NOMO-1 (cell line): ENCODE results near the gene PTPRT.
A peak's percentile ranks its signal among the peaks of the same experiment; 100 is the strongest.
"Not testable (repeated sequence)": the region's sequence is repeated elsewhere in the genome, so short reads cannot be mapped to it uniquely, and the experiment has no call there.

Source experiments
- DNase-seq, 2 experiments: peaks; one replicate each; lab custom pipeline; 2025; ENCODE audit not compliant: unreplicated experiment in 2 of 2; lab: John Stamatoyannopoulos, UW

Gene PTPRT

DNA sequence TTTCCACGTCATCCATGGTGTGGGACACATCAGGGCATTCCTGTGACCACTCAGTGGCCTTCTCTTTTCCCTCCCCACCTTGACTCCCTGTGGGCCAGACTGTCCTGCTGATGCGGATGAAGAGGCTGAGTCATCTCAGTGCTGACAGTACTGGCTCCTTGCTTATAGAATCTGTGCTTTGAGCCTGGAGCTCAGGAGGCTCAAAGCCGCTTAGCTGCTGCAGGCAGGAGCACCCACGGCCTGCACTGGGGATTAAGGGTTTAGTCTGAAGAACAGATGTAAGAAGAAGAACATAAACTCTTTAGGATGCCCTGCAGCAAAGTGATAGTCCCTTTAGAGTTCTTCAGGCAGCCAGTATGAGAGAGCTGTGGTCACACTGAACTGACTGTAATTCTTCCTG, 929.5 kb downstream of the PTPRT start:
- DNase-seq, result no peak

- DNase-seq, result no peak
These were observed 930.3 kb downstream of the PTPRT start for GRCh38 chr20:42259389-42259788.

DNA sequence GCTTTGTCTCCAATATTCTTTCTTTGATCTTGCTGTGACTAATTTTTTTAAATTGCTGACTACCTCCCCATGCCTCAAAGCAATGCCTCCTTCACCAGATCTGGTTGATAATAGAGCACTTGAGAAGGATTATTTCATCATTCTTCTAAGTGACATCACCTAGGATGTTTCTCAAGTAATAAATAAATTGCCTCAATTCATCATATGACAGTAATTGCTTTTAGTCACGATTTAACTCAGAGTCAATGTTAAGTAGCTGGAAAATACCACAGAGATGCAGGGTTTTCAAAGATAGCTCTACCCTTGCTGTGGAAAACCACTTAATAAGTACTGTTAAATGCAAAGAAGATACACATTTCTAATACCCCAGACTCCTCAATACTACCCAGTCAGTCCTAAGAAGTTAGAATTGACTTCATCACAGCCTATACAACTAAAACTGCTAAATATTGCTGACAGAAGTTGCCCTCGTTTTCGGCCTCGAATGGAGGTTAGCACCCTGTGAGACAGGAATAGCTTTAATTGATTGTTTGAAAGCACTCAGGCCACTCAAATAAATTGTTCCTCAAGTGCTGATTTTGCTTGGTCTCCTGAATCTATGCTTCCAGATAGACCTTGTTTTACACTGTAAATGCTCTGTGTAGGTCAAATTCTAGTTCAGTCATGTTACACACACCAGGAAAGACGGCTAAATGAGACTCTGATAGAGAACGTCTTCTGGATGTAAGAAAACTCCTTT, 931.0 kb downstream of the PTPRT start:
- DNase-seq, result no peak

DNA sequence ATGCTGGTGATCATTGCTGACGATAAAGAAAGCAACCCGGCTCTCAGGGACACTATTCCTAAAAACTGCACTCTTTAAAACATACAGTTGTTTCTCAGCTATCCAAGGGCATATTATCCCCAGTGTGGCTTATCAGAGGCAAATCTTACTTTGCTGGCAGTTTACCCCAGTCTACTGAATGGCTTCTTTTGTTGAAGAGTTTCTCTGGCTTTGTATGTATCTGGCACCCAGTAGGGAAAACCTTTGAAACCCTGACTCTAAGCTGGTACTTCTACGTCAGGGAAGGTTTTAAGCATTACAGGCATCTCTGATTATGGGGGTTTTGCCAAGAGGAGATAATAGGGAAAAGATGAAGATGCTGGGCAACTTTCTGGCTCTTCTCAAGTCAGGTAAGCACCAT, 933.9 kb downstream of the PTPRT start:
- no peak for DNase-seq

GRCh38 chr20:42254673-42255072, 935.0 kb downstream of the PTPRT start:
- DNase-seq, result no peak

DNA sequence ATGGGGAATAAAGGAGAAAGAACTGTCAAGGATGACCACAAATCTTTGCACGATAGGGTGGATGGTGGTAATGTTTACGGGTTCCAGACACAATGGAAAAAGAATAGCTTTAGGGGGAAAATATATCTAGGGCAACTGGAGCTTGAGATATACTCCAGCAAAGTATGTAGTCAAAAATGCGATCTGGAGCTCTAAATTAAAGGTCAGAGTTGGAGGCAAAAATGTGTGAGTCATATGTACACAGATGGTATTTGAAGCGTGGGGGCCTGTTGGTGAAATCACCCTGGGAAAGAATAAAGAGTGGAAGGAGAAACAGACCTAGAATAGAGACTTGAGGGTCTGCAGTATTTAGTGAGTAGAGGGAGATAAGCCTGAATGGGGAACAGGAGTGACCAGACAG, 937.6 kb downstream of the PTPRT start:
- no peak for DNase-seq

- no peak for DNase-seq
These were observed 970.9 kb downstream of the PTPRT start for GRCh38 chr20:42218621-42219374.

DNA sequence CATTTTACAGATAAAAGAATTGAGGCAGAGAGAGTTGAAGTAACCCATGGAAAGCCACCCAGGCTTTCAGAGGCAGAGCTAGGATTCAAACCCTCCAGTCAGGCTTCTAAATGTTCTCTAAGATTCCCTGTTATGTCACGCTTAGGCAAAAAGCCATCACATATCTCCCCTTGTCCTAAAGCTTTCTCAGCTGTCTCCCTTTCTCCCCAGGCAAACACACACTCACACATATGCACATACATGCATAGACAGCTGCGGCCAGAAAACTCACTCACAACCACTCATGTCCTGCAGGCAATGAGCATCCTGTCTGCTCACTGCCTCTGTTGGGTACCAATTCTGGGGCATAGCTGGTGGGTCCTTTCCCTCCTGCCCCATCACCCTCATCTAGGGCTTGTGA, 975.6 kb downstream of the PTPRT start:
- DNase-seq, result no peak

- DNase-seq, result no peak
These were observed 977.3 kb downstream of the PTPRT start for GRCh38 chr20:42212391-42212790.

- DNase-seq, result not testable (repeated sequence)
These were observed 983.1 kb downstream of the PTPRT start for GRCh38 chr20:42206557-42206956.

- DNase-seq, result no peak
These were observed 985.5 kb downstream of the PTPRT start for GRCh38 chr20:42204109-42204660.

GRCh38 chr20:42197599-42197998, 992.1 kb downstream of the PTPRT start:
- DNase-seq, result no peak

GRCh38 chr20:42193119-42193518, 996.6 kb downstream of the PTPRT start:
- DNase-seq, result no peak

GRCh38 chr20:42192321-42192720, 997.4 kb downstream of the PTPRT start:
- DNase-seq, result no peak

DNA sequence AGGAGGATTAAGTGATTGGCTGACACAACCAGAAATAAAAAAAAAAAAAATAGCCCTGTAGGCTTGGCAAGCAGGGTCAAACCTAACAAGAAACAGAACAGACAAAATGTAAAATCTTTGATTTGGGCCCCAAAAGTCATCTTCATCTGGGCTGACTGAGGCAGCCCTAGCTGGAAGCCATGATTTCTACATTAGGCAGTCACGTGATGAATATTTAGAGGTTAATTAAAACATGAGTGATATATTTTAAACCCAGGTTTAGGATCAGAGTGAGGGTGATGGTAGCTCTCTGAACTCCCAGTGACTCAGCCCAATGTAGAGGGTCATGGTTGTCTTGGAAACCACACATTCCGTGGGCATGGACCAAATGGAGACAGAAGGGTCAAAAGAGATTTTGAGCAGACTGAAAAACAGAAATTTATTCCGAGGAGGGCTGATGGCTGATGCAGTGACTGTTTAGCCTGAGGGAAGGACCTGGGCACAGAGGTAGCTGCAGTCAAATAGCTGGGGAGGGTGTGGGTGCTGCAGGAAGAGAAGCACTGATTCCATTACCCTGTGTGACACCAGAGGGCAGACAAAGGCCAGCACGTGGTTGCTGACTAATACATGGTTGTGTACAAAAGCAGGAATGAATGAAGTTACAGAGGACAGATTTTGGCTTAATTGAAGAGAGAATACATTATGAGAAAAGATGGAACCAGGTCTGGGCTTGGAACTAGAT, 998.4 kb downstream of the PTPRT start:
- no peak for DNase-seq

GRCh38 chr20:42190084-42190483, 999.6 kb downstream of the PTPRT start:
- DNase-seq, result no peak

DNA sequence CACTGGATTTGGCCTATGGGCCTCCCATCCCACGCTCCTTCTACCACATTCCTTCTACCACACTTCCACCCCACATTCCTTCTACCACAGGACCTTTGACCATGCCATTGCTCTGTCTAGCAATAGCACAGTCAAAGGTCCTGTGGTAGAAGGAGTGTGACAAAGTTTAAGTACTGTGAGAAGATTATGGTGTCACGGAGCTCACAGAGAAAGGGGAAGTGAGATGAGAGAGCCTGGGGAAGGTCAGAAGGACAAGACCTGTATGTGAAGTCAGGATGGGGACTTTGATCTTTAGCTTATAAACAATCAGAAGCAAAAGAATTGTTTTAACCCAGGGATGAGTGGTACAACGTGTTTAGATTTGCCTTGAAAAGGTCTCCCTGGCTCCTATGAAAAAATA, 1003.4 kb downstream of the PTPRT start:
- DNase-seq, result no peak

DNA sequence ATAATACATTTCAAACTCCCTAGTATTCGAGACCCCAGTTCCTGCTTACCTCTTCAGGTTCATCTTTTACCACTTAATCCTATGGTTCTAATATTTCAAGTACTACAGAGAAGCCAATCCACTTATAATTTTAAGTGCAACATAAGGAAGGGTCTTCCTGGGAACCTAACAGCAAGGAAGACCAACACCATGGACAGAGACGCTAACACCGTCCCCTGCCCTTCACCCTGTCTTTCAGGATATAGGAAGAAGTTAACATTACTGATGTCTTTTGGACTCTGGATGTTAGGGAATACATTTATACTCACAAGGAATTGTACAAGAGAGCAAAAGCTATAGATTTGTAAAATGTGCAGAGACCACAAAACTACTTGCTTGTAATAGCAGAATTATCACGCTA, 1006.6 kb downstream of the PTPRT start:
- DNase-seq, result no peak

- DNase-seq, result no peak
These were observed 1008.6 kb downstream of the PTPRT start for GRCh38 chr20:42181064-42181463.

GRCh38 chr20:42179768-42180167, 1009.9 kb downstream of the PTPRT start:
- DNase-seq, result peak in 1 of 2 experiments; percentile 3

GRCh38 chr20:42173440-42173839, 1016.3 kb downstream of the PTPRT start:
- DNase-seq, result no peak
